Neural progenitor cell (in vitro differentiated cells): Measurements from ENCODE around the gene AREG.

Source experiments
- CTCF ChIP-seq: fragments of 200-600 bp; sonication (generic); IDR thresholded peaks from 2 replicates; pipeline ENCODE4 v1.5.1; 2017; ENCODE audit warnings: antibody characterized with exemption, mild to moderate bottlenecking
- EZH2 ChIP-seq: fragments of 200-600 bp; sonication (generic); IDR thresholded peaks from 2 replicates; pipeline ENCODE4 v1.6.1; 2017; ENCODE audit warnings: antibody characterized with exemption, mild to moderate bottlenecking, moderate library complexity
- EZH2phosphoT487 ChIP-seq: fragments of 200-600 bp; sonication (generic); IDR thresholded peaks from 2 replicates; pipeline ENCODE4 v1.6.1; 2017; ENCODE audit warnings: antibody characterized with exemption

GRCh38 chr4:74451214-74451661 lies 6.3 kb downstream of the AREG start:
- TF ChIP-seq CTCF = no peak
- no peak for TF ChIP-seq EZH2phosphoT487
- no peak for TF ChIP-seq EZH2
